HPDE6-E6E7 (cell line): Measurements from ENCODE around the gene TMCC1.
"Not testable (repeated sequence)": the region's sequence is repeated elsewhere in the genome, so short reads cannot be mapped to it uniquely, and the experiment has no call there.

Experiments used
- DNase-seq: peaks from one replicate; pipeline ENCODE4 v3.0.0; 2011; ENCODE audit warnings: missing footprints; ENCODE audit errors: extremely low spot score

TMCC1 gene

DNA sequence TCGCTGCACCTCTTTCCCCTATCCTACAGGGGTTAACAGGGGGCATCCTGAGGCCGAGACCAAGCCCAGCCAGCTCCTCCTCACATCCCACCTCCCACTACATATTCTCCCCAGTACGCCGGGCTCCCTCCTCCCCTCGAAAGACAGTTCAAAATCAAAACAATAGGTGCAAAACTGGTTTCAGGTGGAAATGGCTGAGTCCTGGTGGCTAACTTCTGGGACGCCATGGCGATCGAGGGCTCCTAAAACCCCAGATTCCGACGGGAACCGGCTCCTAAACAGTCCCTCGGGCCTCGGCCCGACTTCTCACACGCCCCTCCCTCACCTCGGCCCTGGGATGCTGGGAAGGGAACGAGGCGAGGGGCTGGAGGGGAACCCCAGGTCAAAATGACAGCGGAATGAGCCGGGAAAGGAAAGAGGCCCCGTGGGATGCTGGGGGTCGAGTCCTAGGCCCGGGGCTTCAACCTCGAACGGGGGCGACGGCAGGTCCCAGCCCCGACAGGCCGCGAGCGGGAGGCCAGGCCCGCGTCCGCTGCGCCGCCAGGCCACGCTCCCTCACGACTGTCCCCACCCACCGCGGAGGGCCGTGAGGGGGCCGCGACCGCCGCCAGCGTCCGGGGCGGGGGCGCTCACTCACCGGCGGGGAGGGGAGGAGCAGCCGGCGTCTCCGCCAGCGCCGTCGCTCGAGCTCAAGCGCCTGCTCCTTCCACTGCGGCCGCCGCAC is 492 bp downstream of the TMCC1 start:
- DNase-seq, result peak; percentile 17

DNA sequence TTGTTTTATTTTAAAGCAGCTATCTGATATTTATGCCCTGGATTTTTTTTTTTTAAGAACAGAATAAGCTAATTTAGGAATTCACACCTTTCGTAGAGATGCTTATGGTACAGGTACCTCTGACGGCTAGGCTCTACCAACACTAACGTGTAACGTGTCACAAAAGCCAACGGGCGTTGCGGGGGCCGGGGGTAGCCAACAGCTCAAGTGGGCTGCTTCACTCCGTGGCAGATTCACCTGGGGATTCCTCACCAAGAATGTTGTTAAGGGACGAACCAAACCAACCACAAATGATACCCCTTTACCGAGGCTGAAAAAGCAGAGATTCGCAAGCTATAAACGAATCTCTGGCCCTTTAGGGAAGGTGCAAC is 1.0 kb downstream of the TMCC1 start:
- no peak for DNase-seq

DNA sequence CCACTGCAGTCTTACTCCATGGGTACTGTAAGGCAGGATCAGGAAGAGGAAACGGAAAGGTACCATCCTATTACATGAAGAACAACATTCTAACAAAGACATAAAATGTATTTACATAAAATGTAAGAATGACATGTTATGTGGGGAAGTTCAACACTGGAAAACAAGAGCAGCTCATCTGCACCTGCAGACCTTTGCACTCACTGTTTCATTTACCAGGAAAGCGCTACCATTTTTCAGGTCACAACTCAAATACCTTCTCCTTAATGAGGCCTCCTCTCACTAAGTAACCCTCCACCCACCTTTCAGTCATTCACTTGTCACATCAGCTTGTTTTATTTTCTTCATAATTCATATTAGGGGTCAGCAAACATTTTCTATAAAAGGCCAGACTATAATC is 2.6 kb downstream of the TMCC1 start:
- DNase-seq, result no peak

DNA sequence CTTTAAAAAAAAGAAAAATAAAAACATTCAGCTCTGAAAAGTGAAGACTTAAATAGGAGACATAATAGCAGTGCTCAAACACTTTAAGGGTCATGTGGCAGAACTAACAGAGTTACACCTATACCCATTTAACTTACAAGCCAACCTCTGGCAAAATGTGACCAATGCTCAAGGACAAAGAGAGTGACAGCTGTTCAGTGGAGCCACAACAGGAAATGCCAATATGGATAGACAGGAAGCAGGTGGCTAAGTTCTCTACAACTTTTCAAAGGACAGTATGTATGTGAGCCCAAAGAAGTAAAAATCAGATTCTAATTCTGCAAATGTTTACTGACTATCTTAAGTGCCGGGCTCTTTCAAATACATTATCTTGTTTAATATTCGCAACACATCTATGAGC is 3.4 kb downstream of the TMCC1 start:
- no peak for DNase-seq

DNA sequence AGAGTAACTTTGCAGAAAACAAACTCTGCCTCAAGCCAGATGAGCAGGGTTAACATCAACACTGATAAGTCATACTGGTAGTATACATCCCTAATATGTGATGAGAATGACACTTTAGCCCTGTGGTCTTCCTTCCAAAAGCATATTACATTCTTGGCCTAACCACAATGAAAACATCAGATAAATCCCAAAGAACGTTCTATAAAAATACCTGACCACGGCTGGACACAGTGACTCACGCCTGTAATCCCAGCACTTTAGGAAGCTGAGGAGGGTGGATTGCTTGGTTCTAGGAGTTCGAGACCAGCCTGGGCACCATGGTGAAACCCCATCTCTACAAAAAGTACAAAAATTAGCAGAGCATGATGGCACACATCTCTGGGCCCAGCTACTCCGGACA is 4.7 kb downstream of the TMCC1 start:
- DNase-seq, result no peak

DNA sequence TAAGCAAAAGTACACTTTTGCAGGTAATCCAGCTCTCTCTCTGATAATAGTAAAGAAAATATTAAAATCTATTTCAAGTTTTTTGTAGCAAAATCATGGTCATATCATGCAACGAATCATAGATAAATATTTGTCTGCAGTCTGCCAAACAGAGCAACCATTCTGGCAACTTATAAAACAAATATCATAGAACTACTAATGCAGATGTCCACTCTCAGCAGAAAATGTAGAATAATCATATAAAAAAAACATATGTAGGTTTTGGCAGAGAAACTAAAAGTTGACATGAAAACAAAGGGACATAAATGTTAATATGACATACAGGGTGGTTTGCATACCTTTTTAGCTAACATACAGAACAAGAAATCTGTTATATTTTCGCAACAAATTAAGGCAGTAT is 12.2 kb downstream of the TMCC1 start:
- no peak for DNase-seq

DNA sequence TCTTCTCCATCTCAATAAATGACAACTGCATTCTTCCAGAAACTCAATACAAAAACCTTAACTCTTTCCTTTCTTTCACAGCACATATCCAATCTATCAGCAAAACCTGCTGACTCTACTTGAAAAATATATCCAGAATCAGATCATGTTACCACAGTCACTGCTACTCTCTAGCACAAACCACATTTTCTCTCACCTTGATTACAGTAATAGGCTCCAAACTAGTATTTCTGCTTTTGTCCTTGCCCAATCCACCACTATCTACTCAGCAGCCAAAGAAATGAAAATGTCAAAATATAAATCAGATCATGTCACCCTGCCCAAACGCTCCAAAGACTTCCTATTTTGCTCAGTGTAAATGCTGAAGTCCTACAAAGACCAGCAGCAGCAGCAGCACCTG is 15.2 kb downstream of the TMCC1 start:
- no peak for DNase-seq

DNA sequence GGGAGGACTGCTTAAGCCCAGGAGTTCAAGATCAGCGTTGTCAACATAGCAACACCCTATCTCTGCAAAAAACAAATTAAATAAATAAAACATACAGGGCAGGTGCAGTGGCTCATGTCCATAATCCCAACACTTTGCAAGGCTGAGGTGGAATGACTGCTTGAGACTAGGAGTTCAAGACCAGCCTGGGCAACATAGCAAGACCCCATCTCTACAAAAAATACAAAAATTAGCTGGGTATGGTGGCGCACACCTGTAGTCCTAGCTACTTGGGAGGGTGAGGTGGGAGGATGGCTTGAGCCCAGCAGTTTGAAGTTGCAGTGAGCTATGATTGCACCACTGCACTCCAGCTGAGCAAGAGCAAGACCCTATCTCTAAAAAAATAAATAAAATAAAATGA is 19.0 kb downstream of the TMCC1 start:
- DNase-seq, result not testable (repeated sequence)

- DNase-seq, result no peak
Measured at GRCh38 chr3:129868912-129869311, 24.6 kb downstream of the TMCC1 start.

DNA sequence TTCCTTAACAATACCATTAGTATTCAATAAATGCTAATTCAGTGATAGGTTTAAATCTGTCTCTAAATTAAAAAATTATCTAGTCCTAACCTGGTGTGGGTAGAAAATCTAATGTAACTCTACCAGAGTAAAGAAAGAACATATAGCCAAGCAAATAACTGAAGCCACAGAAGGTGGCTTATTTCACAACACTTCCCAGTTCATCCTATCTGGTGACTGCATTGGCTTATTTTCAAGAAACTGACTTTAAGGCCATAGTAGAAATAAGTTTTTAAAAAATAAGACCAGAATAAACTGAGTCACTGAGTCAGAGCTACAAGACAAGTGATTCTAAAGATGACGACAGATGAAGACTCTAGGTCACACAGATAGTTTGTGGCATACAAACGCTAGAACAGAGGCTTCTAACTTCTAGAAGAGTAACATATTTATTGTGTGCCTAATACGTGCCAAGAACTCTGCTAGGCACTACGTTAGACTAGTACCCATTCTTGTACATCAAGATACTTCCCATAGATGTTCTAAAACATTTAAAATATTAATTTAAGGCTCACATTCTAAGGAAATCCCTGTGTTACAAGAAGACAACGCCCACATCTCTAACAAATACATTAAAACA is 25.9 kb downstream of the TMCC1 start:
- DNase-seq, result no peak

- no peak for DNase-seq
Measured at GRCh38 chr3:129865806-129866205, 27.7 kb downstream of the TMCC1 start.

DNA sequence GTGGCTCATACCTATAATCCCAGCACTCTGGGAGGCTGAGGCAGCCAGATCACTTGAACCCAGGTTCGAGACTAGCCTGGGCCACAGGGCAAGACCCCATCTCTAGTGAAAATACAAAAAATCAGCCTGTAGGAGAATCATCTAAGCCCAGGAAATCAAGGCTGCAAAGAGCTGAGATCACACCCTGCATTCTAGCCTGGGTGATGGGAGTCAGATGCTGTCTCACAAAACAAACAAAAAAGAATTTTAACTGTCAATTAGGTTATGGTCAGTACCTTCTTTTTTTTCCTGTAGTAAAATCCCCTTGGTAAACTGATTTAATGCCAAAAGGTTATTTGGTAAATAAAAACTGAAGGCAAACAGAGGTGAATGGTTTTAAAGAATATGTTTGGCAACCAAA is 29.0 kb downstream of the TMCC1 start:
- DNase-seq, result no peak

DNA sequence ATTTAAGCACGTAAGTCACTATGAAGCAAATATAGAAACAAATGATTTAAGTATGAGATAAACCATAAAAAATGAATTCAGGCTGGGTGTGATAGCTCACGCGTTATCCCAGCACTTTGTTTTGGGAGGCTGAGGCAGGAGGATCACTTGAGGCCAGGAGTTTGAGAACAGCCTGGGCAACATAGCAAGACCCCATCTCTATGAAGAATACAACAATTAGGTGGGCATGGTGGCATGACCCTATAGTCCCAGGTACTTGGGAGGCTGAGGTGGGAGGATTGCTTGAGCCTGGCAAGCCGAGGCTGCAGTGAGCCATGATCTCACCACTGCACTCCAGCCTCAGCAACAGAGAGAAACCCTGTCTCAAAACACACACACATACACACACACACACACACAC is 34.2 kb downstream of the TMCC1 start:
- DNase-seq, result no peak

GRCh38 chr3:129857899-129858298 is 35.6 kb downstream of the TMCC1 start:
- no peak for DNase-seq

GRCh38 chr3:129856790-129857189 is 36.7 kb downstream of the TMCC1 start:
- DNase-seq, result not testable (repeated sequence)

DNA sequence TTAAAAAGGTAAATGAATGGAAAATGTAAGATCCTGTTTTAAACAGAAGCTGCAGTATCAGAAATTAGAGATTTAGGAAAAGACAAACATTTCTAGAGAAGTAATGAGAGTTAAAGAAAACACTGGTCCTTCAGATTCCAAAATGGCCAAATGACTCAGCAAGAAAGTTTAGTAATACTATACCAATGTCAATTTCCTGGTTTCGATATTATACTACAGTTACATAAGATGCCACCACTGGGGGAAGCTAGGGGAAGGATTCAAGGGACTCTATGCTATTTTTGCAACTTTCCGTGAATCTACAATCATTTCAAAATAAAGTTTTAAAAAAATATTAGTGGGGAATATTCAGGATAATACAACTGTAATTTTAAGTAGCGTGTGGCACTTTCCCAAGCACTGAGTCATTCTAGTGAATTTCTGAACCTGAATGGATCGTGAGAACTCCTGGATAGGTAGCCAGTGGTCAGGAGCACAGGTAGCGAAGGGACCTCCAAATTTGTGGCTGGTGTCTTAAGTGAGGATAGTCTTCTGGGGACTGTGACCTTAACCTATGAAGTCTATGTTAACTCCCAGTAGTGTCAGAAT is 37.6 kb downstream of the TMCC1 start:
- DNase-seq, result peak; percentile 45

DNA sequence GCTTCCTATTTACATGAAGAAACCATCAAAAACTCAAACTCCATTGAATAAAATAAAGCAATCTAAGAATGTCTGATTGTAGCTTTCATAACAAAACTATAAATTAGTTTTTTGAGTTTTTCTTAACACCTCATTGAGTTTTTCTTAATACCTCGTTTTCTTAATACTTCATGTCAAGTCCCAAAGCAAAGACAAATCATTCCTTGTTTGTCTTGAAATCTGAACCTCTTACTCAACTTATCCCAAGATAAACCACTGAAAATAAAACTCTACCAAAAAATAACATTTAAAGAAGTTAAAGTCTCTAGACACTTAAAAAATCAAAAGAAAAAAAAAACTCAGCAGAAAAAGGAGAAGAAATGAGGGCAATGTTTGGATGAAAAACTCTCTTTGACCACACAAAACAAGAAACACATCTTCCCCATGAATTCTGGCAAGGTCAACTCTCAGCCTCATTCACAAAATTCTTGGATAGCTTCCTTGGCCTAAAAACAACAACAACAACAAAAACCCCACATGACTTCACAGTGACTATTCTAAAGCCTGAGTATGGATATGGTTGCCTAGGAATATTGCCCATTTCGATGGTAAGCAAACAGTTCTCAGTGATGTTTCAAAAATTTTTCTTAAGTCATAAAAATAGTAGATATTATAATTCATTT is 38.2 kb downstream of the TMCC1 start:
- DNase-seq, result no peak

DNA sequence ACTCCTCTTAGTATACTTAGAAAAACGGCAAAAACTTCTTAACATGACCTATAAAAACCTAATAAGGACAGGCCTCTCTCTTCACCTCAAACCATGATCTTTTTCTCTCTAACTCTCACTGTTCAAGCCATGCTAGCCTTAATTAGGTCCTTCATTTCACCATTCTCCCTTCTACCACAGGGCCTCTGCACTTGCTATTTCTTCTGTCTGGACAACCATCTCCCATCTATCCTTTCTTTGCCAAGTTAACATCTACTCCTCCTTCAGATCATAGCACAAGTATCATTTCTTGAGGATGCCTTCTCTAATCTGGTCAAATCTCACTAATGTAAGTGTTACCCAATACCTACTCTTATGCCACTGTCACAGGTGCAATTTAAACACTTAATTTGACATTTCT is 39.1 kb downstream of the TMCC1 start:
- no peak for DNase-seq

- DNase-seq, result no peak
Measured at GRCh38 chr3:129845956-129846355, 47.6 kb downstream of the TMCC1 start.

GRCh38 chr3:129840707-129841360 is 52.7 kb downstream of the TMCC1 start:
- no peak for DNase-seq

- DNase-seq, result no peak
Measured at GRCh38 chr3:129838086-129838485, 55.4 kb downstream of the TMCC1 start.

GRCh38 chr3:129837065-129837642 is 56.4 kb downstream of the TMCC1 start:
- DNase-seq, result no peak
